Measurements from ENCODE around the gene LTBP1.

DNA sequence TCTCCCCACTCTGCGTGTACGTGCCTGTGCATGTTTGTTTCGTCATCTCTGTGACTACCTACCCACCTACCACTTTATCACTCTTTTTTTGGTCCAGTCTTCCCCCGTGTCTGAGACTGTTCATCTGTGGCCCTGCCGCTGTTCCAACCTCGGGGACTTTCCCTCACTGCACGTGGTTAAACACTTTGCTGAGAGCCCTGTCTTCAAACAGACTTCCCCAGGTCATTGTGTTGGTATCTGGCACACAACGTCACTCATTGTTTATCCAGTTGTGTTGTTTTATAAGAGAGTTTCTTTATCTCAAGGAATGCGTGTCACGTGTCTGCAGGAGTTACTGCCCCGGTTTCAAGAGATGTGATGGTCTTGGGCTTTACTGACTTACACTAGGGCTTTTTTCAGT lies 267.7 kb downstream of the LTBP1 start:
- TF ChIP-seq, protein P1, sequence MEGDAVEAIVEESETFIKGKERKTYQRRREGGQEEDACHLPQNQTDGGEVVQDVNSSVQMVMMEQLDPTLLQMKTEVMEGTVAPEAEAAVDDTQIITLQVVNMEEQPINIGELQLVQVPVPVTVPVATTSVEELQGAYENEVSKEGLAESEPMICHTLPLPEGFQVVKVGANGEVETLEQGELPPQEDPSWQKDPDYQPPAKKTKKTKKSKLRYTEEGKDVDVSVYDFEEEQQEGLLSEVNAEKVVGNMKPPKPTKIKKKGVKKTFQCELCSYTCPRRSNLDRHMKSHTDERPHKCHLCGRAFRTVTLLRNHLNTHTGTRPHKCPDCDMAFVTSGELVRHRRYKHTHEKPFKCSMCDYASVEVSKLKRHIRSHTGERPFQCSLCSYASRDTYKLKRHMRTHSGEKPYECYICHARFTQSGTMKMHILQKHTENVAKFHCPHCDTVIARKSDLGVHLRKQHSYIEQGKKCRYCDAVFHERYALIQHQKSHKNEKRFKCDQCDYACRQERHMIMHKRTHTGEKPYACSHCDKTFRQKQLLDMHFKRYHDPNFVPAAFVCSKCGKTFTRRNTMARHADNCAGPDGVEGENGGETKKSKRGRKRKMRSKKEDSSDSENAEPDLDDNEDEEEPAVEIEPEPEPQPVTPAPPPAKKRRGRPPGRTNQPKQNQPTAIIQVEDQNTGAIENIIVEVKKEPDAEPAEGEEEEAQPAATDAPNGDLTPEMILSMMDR (IDR thresholded peaks at IDR 0.05): no peak
- TF ChIP-seq POLR2A (IDR thresholded peaks at IDR 0.05): no peak
